ENCODE measurements around the gene PNLIPRP1. TPM values are rescaled to one million over a fixed set of nuclear protein-coding genes. Genes with fewer than 3 reads are reported as not detected.

Gene PNLIPRP1
- total and polyA plus RNA-seq, 10 of the 15 experiments (the other 5 are each of a cell fraction or from before 2014, with no cell fraction given): 0.74 TPM; not detected in 9

DNA sequence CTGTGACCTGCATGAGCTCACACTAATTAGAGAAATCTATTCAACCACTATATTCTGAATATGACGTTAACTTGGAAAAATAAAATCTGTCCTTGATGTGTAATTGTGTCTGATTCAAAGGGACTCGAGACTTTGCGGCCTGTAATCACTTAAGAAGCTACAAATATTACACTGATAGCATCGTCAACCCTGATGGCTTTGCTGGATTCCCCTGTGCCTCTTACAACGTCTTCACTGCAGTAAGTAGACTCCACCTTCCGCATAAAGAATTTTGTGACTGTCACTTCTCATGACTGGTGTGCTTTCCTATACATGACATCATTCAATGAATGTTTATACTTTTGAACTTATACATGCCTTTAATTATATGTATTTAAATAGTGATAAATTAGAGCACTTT, 34.9 kb upstream of the PNLIPRP1 start (continued):
- TF ChIP-seq, protein P1, sequence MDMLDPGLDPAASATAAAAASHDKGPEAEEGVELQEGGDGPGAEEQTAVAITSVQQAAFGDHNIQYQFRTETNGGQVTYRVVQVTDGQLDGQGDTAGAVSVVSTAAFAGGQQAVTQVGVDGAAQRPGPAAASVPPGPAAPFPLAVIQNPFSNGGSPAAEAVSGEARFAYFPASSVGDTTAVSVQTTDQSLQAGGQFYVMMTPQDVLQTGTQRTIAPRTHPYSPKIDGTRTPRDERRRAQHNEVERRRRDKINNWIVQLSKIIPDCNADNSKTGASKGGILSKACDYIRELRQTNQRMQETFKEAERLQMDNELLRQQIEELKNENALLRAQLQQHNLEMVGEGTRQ (IDR thresholded peaks at IDR 0.05; ENCODE audit: borderline replicate concordance, low read depth, low read length): no peak
- TF ChIP-seq, protein P2, sequence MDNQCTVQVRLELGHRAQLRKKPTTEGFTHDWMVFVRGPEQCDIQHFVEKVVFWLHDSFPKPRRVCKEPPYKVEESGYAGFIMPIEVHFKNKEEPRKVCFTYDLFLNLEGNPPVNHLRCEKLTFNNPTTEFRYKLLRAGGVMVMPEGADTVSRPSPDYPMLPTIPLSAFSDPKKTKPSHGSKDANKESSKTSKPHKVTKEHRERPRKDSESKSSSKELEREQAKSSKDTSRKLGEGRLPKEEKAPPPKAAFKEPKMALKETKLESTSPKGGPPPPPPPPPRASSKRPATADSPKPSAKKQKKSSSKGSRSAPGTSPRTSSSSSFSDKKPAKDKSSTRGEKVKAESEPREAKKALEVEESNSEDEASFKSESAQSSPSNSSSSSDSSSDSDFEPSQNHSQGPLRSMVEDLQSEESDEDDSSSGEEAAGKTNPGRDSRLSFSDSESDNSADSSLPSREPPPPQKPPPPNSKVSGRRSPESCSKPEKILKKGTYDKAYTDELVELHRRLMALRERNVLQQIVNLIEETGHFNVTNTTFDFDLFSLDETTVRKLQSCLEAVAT (IDR thresholded peaks at IDR 0.05): no peak
- TF ChIP-seq ATF7 (IDR thresholded peaks at IDR 0.05; ENCODE audit: low read depth) (no peak), EED (IDR thresholded peaks at IDR 0.05; ENCODE audit: low read depth) (no peak), HDGF (IDR thresholded peaks at IDR 0.05) (no peak), NFYA (IDR thresholded peaks at IDR 0.05; ENCODE audit: borderline replicate concordance, low read depth, low read length) (no peak)
- TF ChIP-seq, protein P3, sequence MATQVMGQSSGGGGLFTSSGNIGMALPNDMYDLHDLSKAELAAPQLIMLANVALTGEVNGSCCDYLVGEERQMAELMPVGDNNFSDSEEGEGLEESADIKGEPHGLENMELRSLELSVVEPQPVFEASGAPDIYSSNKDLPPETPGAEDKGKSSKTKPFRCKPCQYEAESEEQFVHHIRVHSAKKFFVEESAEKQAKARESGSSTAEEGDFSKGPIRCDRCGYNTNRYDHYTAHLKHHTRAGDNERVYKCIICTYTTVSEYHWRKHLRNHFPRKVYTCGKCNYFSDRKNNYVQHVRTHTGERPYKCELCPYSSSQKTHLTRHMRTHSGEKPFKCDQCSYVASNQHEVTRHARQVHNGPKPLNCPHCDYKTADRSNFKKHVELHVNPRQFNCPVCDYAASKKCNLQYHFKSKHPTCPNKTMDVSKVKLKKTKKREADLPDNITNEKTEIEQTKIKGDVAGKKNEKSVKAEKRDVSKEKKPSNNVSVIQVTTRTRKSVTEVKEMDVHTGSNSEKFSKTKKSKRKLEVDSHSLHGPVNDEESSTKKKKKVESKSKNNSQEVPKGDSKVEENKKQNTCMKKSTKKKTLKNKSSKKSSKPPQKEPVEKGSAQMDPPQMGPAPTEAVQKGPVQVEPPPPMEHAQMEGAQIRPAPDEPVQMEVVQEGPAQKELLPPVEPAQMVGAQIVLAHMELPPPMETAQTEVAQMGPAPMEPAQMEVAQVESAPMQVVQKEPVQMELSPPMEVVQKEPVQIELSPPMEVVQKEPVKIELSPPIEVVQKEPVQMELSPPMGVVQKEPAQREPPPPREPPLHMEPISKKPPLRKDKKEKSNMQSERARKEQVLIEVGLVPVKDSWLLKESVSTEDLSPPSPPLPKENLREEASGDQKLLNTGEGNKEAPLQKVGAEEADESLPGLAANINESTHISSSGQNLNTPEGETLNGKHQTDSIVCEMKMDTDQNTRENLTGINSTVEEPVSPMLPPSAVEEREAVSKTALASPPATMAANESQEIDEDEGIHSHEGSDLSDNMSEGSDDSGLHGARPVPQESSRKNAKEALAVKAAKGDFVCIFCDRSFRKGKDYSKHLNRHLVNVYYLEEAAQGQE (IDR thresholded peaks at IDR 0.05; ENCODE audit: low read depth, low read length): no peak
